ENCODE measurements around the gene PPP1R9B.

The PPP1R9B gene

GRCh38 chr17:50087246-50087911 is 63.1 kb downstream of the PPP1R9B start:
- DNase-seq: peak; percentile 34

All from NCI-H2029 treated with DMSO at 0.1 percent for 48 hours (cell line).